ENCODE results near the gene EFCAB14.
"Not testable (repeated sequence)": the region's sequence is repeated elsewhere in the genome, so short reads cannot be mapped to it uniquely, and the experiment has no call there.

The EFCAB14 gene, protein sequence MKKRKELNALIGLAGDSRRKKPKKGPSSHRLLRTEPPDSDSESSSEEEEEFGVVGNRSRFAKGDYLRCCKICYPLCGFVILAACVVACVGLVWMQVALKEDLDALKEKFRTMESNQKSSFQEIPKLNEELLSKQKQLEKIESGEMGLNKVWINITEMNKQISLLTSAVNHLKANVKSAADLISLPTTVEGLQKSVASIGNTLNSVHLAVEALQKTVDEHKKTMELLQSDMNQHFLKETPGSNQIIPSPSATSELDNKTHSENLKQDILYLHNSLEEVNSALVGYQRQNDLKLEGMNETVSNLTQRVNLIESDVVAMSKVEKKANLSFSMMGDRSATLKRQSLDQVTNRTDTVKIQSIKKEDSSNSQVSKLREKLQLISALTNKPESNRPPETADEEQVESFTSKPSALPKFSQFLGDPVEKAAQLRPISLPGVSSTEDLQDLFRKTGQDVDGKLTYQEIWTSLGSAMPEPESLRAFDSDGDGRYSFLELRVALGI

DNA sequence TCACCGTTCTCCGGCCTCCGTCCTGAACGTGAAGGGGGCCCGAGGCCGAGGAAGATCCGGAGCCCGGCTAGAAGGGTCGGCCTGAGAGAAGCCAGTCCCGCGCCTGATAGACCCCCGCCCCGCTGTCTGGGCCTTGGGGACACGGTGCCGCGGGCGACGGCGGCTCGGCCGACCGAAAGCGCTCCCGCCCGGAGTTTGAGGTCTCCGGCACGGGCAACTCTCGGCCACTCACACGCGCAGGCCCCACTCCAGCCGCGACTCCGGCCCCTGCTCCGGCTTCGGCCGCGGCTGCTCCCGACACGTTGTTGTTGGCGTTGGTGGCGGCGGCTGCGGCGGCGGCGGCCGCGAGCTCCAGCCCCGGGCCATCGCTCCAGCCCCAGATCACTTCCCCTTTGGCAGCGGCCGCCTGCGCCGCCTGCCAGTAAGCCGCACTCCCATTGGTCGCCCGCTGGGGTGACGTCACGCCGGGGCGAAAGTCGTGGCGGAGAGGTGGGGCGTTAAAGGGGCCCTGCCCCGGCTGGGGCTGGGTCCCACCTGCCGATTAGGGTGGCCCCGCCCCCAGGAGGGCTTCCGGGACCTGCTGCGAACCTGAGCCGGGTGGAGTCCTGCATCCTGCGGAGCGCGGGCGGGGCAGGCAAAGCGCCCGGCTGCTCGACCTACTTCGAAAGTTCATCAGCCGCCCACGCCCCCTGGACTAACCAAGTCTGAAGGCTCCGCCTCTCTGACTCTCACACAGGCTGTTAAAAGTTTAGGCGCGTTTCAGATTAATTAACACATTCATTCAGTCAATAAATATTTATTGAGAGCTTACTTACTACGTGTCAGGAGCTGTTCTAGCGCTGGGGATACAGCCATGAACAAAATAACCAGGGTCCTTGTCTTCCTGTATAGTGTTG is at the start of gene EFCAB14:
Gene EFCAB14 (minus strand): TSS at position 388 of the 896 bp plus-strand sequence. CDS start 1,027 bp downstream, outside the sequence.
- peak; percentile 75 for DNase-seq

DNA sequence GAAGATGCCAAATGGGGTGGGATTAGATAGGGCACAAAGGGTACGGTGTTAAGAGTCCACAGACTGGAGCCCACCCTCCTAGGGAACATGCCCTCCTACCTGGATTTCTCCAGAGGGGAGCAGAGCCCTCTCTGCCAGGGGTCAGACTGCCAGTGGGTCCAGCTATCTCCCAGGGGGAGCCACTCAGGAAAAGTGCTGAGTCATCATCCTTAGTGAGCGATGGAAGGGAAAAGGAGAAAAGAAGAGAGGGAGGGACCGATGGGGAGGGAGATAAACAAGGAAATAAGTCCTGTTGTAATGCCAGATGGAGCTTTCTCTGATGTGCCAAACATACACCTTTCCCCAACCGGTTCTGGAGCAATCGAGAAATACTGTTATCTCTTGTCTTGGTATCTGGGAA is 49.5 kb upstream of the EFCAB14 start:
- DNase-seq: no peak

DNA sequence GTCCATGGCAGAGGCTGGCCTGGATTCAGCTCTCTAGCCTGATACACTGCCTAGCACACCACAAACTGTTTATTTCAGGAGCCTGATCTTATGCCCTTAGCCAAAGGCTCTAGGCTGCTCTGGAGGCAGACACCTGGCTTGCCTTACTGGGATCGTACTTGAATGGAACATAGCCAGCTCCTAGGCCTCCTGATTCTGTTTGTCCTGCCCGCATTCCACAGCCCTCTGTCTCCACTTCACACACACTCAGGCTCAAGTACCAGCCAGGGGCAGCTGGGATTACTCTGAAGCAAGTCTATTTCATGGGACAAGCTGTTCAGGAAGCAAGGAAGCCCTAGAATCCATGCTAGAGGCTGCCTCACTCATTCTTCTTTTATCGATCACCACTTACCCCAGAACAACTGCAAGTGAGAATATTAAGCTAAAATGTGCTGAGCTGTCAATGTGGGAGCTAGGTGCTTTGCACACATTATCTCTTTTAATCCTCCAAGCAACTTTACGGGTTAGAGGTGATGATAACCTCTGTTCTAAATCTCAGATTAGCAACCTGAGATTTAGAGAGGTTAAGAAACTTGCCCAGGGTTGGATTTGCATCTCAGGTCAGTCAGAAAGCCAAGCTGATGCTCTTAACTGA is 48.9 kb upstream of the EFCAB14 start:
- DNase-seq: no peak

DNA sequence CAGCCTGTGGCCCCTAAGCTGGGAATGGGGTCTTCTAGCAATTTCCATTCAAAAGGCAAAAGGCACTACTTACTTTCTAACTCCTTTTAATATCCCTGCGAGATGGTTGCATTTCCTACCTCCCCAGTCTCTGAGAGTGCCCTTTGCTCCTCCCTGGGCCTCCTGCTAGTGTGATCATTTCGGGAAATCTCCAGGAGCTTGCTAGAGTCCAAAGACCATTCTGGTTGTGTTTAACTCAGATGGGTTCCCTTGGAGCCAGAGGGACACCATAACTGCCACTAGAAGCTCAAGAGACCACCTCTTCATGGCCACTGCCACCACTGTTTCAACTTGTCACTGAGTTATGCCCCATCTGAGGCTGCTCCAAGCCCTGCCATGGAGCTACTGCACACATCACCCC is 45.5 kb upstream of the EFCAB14 start:
- DNase-seq: no peak

- no peak for DNase-seq
These were observed 42.8 kb upstream of the EFCAB14 start for GRCh38 chr1:46761740-46762139.

DNA sequence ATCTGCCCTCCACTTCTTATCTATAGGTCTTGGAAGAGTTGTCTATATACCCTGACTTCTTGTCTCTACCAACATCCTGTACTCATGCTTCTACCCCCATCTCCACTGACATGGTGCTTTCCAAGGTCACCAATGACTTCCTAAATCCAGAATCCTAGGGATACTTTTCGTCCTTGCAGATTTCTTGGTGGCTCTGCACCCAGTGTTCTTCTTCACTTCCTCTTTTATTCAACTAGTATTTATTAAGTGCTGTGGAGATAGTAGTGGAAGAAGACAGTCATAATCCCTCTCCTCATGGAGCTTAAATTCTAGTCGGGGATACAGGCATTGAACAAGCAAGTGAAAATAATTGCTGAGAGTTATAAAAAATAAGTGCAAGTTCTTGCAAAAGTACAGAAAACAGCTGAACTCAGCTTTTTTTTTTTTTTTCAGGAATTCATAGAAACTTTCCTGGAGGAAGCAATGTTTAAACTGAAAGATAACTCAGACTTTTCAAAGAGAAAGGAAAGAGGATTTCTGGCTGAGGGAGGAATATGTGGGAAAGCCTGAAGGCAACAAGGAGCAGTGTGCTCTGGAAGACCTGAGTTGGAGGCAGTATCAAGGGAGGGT is 41.7 kb upstream of the EFCAB14 start:
- no peak for DNase-seq

DNA sequence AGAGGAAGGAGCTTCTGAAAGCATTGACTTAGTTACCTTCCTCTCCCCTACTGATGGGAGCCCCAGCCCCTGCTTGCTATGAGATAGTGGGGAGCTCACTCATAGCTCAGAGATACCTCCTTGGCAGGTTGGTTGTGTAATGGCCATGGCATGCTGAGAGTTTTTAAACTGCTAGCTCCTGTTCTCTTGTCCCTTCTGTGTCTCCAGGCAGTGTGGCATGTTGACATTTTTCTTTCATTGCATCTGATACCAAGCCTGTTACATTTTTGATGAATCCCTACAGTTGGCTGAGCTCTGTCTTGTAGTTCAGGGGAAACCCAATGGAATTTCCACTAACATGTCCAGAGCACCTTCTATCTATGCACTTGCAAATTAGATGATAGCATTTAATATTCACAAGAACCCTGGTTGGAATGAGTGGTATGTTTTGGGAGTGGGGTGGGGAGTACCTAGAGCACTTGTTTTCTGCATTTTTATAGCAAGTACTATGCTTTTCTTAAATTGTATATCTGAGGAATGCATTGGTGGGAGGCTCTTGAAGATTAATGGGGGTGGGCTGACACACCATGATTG is 39.1 kb upstream of the EFCAB14 start:
- DNase-seq: no peak

DNA sequence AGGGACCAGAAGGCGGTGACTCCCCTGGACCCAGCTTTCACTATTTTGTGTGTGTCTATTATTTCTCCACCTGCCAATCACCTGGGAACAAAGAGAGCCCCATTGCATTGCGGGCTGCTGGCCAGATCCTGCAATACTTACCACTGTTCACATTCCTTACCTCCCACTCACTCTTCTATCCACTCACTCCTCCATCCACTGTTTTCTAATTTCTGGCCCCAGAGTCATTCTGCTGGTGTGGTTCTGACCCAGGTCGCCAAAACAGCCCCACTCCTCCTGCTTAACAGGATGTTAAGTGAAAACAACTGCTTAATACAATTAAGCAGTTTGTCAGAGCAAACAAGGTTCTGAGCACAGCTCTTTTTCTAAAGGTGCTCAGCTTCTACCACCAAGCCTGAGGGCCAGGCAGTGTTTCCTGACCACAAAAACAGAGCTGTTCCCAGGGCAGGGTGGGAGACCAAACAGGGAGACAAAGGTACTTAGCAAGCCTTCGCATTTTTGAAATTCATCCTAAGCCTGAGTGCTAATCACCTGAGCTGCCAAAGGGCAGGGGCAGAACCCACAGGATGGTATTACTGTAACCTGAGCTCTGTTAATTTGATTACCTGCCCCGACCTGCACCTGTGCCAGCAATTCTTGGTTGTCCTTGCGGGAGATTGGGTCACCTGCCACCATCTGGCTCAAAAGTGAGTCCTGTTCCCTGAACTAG is 38.5 kb upstream of the EFCAB14 start:
- no peak for DNase-seq

GRCh38 chr1:46755121-46755520 is 36.2 kb upstream of the EFCAB14 start:
- no peak for DNase-seq

DNA sequence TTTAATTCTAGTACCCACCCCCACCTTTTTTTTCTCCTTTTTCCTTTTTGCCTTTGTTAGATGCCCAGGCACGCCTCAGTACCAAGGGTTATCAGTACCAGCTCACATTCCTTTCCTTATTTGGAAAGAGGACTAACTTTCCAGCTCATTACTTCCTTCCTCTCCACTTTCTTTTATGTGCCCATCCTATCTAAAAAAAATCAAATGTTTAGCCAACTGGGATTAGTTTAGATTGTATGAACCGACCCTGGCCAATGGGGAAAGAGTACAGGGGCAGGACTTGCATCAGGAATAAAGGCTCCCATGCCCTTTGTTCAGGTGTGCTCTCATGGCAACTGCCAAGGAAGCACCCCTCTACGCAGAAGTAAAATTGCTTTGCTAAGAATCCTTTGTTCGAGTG is 35.8 kb upstream of the EFCAB14 start:
- DNase-seq: not testable (repeated sequence)

- no peak for DNase-seq
These were observed 35.1 kb upstream of the EFCAB14 start for GRCh38 chr1:46753985-46754384.

DNA sequence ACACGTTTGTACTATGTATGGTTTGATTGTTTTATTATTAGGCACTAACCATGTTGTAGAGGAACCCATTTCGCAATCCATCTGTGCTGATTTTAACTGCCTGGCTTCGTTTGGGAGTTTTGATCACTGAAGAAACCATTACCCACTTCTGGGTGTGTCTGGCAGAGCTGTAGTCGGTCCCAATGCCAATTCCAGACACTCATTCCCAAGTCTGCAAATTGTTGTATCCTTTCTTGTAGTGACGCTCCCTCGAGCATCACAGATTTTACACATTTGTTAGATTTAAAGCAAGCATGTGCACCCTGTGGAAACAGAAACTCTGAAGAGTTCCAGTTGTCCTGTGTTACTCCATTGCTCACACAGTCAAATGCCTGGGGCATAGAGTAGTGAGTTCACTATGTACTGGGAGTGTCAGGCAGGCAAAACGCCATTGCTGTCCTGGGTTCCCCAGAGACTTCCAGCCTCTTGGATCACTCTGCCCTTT is 31.0 kb upstream of the EFCAB14 start:
- DNase-seq: no peak

- no peak for DNase-seq
These were observed 30.5 kb upstream of the EFCAB14 start for GRCh38 chr1:46749404-46749803.

- peak; percentile 11 for DNase-seq
These were observed 28.9 kb upstream of the EFCAB14 start for GRCh38 chr1:46747683-46748288.

DNA sequence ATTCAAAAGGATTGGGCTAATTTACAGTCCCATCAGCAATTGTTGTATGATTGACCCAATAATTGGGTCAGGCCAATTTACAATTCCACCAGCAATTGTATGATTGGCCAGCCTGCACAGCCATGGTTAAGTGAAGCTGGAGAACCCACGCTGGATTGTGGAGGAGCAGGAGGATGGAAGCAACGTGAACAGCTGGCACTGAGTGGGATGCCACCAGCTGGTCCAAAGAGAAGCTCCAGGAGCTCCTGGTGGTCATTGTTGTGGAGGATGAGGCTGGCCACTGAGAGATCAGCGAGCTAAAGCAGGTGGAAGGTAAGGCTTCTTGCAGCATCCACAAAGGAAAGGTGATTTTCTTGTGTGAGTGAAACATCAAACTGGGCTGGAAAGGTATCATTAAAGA is 23.2 kb upstream of the EFCAB14 start:
- no peak for DNase-seq

DNA sequence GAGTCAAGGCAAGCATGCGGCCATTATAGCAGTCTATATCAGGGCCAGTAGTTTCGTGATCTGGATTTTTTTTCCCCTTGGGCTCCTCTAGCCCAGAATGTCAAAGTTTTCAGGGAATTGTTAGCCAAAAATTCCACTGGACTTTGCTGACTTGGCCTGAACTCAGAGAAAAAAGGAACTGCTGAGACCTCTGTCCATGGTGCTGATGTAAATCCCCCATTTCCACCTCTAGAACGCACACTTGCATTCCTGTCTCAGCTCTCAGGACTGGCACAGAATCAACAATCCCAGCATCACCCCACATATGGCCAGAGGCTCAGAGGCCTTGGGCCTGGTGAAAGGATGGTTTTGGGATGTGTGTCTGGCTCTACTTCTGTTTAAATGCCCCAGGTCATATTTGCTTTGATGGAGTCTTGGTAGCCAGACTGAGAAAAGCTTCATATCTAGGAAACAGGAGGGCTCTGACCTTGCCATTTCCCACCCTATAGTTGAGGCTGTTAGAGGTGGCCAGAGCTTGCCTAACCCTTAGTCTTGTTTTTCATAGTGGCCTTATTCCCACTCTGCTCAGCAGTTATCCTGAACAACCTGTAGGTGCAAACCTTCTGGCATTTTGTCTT is 16.9 kb upstream of the EFCAB14 start:
- DNase-seq: no peak

DNA sequence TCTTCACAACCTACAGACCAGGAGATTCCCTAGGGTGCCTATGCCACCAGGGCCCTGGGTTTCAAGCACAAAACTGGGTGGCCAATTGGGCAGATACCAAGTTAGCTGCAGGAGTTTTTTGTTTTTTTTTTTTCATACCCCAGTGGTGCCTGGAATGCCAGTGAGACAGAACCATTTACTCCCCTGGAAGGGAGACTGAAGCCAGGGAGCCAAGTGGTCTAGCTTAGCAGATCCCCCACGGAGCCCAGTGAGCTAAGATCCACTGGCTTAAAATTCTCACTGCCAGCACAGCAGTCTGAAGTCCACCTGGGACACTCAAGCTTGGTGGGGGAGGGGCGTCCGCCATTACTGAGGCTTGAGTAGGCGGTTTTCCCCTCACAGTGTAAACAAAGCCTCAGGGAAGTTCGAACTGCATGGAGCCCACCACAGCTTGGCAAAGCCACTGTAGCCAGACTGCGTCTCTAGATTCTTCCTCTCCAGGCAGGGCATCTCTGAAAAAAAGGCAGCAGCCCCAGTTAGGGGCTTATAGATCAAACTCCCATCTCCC is 9.5 kb upstream of the EFCAB14 start:
- not testable (repeated sequence) for DNase-seq

DNA sequence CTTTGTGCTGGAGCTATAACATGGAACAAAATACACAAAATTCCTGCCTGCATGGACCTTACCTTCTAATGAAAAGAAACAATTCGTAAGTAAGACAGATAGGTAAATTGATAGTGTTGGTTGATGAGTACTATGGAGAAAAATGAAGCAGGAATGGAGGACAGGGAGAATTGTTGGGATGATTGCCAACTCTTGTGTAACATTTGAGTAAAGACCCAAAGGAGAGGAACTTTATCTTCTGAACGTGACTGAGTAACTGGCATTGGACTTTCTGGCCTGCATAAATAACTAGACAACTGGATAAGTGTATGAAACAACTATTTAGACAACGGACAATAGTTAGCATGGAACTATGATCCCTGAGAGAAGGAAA is 6.8 kb upstream of the EFCAB14 start:
- no peak for DNase-seq

GRCh38 chr1:46724991-46725735 is 6.2 kb upstream of the EFCAB14 start:
- DNase-seq: peak; percentile 75

DNA sequence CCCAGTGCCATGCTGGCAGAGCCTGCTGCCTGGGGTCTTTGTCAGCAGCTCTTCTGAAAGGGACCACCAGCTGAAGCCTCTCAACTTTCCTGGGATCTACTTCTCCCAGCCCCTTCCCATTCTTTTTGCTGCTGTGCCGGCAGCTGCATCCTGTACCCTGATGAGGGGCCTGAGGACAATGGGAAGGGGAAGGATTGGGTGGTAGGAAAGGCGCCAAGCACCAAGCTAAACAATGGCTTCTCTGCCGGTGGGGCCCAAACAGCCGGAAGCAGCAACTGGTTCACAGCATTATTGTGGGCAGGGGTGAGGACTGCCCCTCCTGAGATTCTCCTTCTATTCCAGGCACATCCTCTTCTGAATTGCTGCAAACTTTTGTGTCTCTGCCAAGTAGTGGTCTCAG is 5.0 kb upstream of the EFCAB14 start:
- DNase-seq: no peak

All from NCI-H1092 treated with DMSO at 0.1 percent for 48 hours (cell line).